Keratinocyte (primary cell): ENCODE measurements around the gene OBSL1. TPM values are rescaled to one million over a fixed set of nuclear protein-coding genes. Genes with fewer than 3 reads are reported as not detected.

Source experiments
- DNase-seq: peaks from one replicate; pipeline ENCODE4 v3.0.0-alpha.2; 2011; ENCODE audit warnings: low read depth, missing footprints, low spot score
- FAIRE-seq: peaks from 2 replicates; lab custom pipeline; 2011; peaks lifted over from hg19 to GRCh38; lab: Jason Lieb, UNC
- H2AFZ ChIP-seq: 2 replicates; pipeline ENCODE4 v1.6.0; 2012; ENCODE audit warnings: low read length, control low read depth, inconsistent platforms; ENCODE audit not compliant: control insufficient read depth
- H3K27ac ChIP-seq: 2 replicates; pipeline ENCODE4 v1.5.1; 2011; ENCODE audit warnings: low read length; ENCODE audit not compliant: control insufficient read depth, insufficient read depth
- H3K27me3 ChIP-seq: 3 replicates; pipeline ENCODE4 v1.6.0; 2011; ENCODE audit warnings: low read length; ENCODE audit not compliant: control insufficient read depth, insufficient read depth; ENCODE audit errors: extremely low read depth
- H3K36me3 ChIP-seq, 2 experiments: 2 replicates in 1 of 2; 3 replicates in 1 of 2; pipeline ENCODE4 v1.5.1; 2011; ENCODE audit warnings: low read length in 2 of 2, mild to moderate bottlenecking in 1 of 2; ENCODE audit not compliant: control insufficient read depth in 2 of 2, insufficient read depth in 2 of 2; ENCODE audit errors: extremely low read depth in 1 of 2
- H3K4me1 ChIP-seq: 3 replicates; pipeline ENCODE4 v1.5.1; 2011; ENCODE audit warnings: low read length; ENCODE audit not compliant: control insufficient read depth, insufficient read depth; ENCODE audit errors: extremely low read depth
- H3K4me2 ChIP-seq: 3 replicates; pipeline ENCODE4 v1.6.0; 2011; ENCODE audit warnings: low read depth, low read length; ENCODE audit not compliant: control insufficient read depth, insufficient read depth; ENCODE audit errors: extremely low read depth
- H3K4me3 ChIP-seq, 3 experiments: fragments of 200-600 bp in 1 of 3; sonication (generic) in 1 of 3; 2 replicates in 2 of 3; 3 replicates in 1 of 3; pipeline ENCODE4 v1.5.1; 2011 to 2016; ENCODE audit warnings: low read length in 3 of 3, mild to moderate bottlenecking in 3 of 3, control low read depth in 2 of 3, inconsistent platforms in 1 of 3, low read depth in 1 of 3, mixed read lengths in 1 of 3, mixed run types in 1 of 3, moderate library complexity in 1 of 3; ENCODE audit not compliant: control insufficient read depth in 2 of 3, insufficient read depth in 2 of 3; ENCODE audit errors: extremely low read depth in 1 of 3
- H3K79me2 ChIP-seq: 2 replicates; pipeline ENCODE4 v1.6.0; 2012; ENCODE audit warnings: low read length; ENCODE audit not compliant: control insufficient read depth, insufficient read depth
- H3K9ac ChIP-seq: 3 replicates; pipeline ENCODE4 v1.6.0; 2011; ENCODE audit warnings: low read length; ENCODE audit not compliant: control insufficient read depth, insufficient read depth; ENCODE audit errors: extremely low read depth
- H3K9me1 ChIP-seq: 3 replicates; pipeline ENCODE4 v1.6.0; 2011; ENCODE audit warnings: low read length; ENCODE audit not compliant: control insufficient read depth, insufficient read depth; ENCODE audit errors: extremely low read depth
- H3K9me3 ChIP-seq: 2 replicates; pipeline ENCODE4 v1.5.1; 2012; ENCODE audit warnings: low read depth, low read length; ENCODE audit not compliant: control insufficient read depth
- H4K20me1 ChIP-seq: 3 replicates; pipeline ENCODE4 v1.6.0; 2011; ENCODE audit warnings: low read length; ENCODE audit not compliant: control insufficient read depth, insufficient read depth; ENCODE audit errors: extremely low read depth
- EZH2 ChIP-seq: IDR thresholded peaks from one replicate; pipeline ENCODE4 v1.6.1; 2012; ENCODE audit warnings: inconsistent platforms, mild to moderate bottlenecking, low read length, moderate library complexity
- dilution Hi-C: fragments of 300-500 bp; cut with MboI; formaldehyde crosslinking; loops from one replicate; pipeline ENCODE4 v1.7.0; 2020; ENCODE audit warnings: low sequenced_read_pairs; ENCODE audit not compliant: extremely low pct_ligation_motif_present
- polyA plus RNA-seq, 5 experiments: library from polyadenylated mRNA; depleted of rRNA in 3 of 5; stranded (reverse) in 3 of 5; stranded (forward) in 1 of 5; unstranded in 1 of 5; fragments of >200 nt; gene quantifications; 1 replicate in 1 of 5; 2 replicates in 3 of 5; 3 replicates in 1 of 5; pipeline versions ENCODE4 v1.2.1 to v1.2.3, GENCODE V29; 2011 to 2012; ENCODE audit warnings: missing spikeins in 2 of 5, low read depth in 1 of 5, low replicate concordance in 1 of 5
- TF ChIP-seq, protein P1 (sequence below), 3 experiments: IDR thresholded peaks in 1 of 3; conservative IDR thresholded peaks in 1 of 3; optimal IDR thresholded peaks in 1 of 3; 2 replicates in 2 of 3; 3 replicates in 1 of 3; pipeline versions ENCODE3 to v1.5.1; 2011; ENCODE audit warnings: low read length in 3 of 3, mild to moderate bottlenecking in 3 of 3, moderate library complexity in 2 of 3, control low read depth in 1 of 3, inconsistent platforms in 1 of 3; ENCODE audit not compliant: insufficient read depth in 2 of 3; ENCODE audit errors: extremely low read depth in 1 of 3

OBSL1 gene
- polyA plus RNA-seq, 1 donor (not counting 4 experiments of a cell fraction or from before 2014, with no cell fraction given) = 9.3 TPM

- dilution Hi-C loops = no loop called here
- no peak overlapping the region for H3K4me2 ChIP-seq
- TF ChIP-seq EZH2 = no peak
- TF ChIP-seq, protein P1, sequence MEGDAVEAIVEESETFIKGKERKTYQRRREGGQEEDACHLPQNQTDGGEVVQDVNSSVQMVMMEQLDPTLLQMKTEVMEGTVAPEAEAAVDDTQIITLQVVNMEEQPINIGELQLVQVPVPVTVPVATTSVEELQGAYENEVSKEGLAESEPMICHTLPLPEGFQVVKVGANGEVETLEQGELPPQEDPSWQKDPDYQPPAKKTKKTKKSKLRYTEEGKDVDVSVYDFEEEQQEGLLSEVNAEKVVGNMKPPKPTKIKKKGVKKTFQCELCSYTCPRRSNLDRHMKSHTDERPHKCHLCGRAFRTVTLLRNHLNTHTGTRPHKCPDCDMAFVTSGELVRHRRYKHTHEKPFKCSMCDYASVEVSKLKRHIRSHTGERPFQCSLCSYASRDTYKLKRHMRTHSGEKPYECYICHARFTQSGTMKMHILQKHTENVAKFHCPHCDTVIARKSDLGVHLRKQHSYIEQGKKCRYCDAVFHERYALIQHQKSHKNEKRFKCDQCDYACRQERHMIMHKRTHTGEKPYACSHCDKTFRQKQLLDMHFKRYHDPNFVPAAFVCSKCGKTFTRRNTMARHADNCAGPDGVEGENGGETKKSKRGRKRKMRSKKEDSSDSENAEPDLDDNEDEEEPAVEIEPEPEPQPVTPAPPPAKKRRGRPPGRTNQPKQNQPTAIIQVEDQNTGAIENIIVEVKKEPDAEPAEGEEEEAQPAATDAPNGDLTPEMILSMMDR (optimal IDR thresholded peaks at IDR 0.05 in 1 of 3, IDR thresholded peaks at IDR 0.05 in 1 of 3, conservative IDR thresholded peaks at IDR 0.05 in 1 of 3; ENCODE audit: extremely low read depth in 1 of 3, insufficient read depth in 2 of 3, low read length in 3 of 3) = no peak
- H4K20me1 ChIP-seq = no peaks in the 10 kb centered on the region
- H3K36me3 ChIP-seq = peaks cover 14 to 36% of the 10 kb centered on the region in 2 experiments
- H3K27ac ChIP-seq = no peak overlapping the region
- no peaks in the 10 kb centered on the region for H3K27me3 ChIP-seq
- no peaks in the 10 kb centered on the region for H3K9me1 ChIP-seq
- H3K79me2 ChIP-seq = no peaks in the 10 kb centered on the region
- DNase-seq (no peak), FAIRE-seq (no peak)
- H3K4me3 ChIP-seq = no peak overlapping the region
- no peaks in the 10 kb centered on the region for H3K9me3 ChIP-seq
- no peak overlapping the region for H2AFZ ChIP-seq
- no peaks in the 10 kb centered on the region for H3K4me1 ChIP-seq
- no peak overlapping the region for H3K9ac ChIP-seq
These were observed 42.2 kb upstream of the OBSL1 start for GRCh38 chr2:219613461-219614070.

DNA sequence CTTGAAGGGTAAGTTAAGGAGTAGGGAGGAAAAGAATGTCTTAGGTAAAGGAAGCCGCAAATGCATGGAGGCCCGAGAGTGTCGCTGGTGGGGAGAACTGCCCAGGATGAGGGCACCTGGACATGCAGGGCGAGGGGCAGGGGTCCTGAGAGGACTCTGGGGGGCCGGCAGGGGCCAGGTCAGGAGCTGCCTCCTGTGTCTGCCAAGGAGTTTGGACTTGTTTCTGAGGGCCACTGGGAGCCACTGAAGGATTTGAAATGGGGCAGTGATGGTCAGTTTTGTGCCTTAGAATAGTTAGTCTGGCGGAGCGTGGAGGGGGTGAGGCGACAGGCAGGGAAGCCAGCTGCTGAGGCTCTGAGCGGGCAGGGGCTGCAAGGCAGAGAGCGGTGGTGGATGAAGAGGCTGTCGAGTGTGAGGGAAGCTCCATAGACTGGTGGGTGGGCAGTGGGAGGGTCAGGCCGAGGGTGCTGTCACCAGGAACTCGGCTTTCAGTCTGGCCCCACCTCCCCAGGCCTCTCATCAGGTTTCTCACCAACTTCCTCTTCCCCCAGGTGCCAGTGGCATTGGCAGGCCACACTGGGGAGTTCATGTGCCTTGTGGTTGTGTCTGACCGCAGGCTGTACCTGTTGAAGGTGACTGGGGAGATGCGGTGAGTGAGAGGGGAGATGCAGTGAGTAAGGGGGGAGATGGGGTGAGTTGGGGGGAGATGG, 41.4 kb upstream of the OBSL1 start:
- TF ChIP-seq EZH2 = no peak
- TF ChIP-seq, protein P1 (optimal IDR thresholded peaks at IDR 0.05 in 1 of 3, IDR thresholded peaks at IDR 0.05 in 1 of 3, conservative IDR thresholded peaks at IDR 0.05 in 1 of 3; ENCODE audit: extremely low read depth in 1 of 3, insufficient read depth in 2 of 3, low read length in 3 of 3) = no peak
- Histone ChIP-seq H3K27me3 (no peaks in the 10 kb centered on the region), H3K4me1 (no peaks in the 10 kb centered on the region), H3K4me3 (no peak overlapping the region), H2AFZ (no peak overlapping the region), H3K27ac (no peak overlapping the region), H3K9me3 (no peaks in the 10 kb centered on the region), H4K20me1 (no peaks in the 10 kb centered on the region), H3K9me1 (no peaks in the 10 kb centered on the region), H3K36me3 (peaks cover 14 to 41% of the 10 kb centered on the region in 2 experiments), H3K79me2 (no peaks in the 10 kb centered on the region), H3K9ac (no peak overlapping the region), H3K4me2 (no peak overlapping the region)
- no peak for DNase-seq
- FAIRE-seq = no peak
- dilution Hi-C loops = no loop called here
